ENCODE measurements around the gene IRGQ.

IRGQ gene

GRCh38 chr19:43619262-43620060 is 23.5 kb upstream of the IRGQ start, which contains the start of gene ZNF428:
TSS of gene ZNF428 (minus strand) at chr19:43619629. CDS start at chr19:43614304, 5,325 bp downstream.
- DNase-seq (ENCODE audit: low read depth), result peak; percentile 48
- no peak for TF ChIP-seq CTCF (IDR thresholded peaks at IDR 0.05; ENCODE audit: control insufficient read depth, extremely low read depth, insufficient read depth)
- peak within 1 kb of the TSS; percentile 65 for H3K4me3 ChIP-seq (ENCODE audit: low read depth, low read length)

GRCh38 chr19:43618921-43619261 is 23.0 kb upstream of the IRGQ start:
- no peak for TF ChIP-seq CTCF (IDR thresholded peaks at IDR 0.05; ENCODE audit: control insufficient read depth, extremely low read depth, insufficient read depth)
- H3K4me3 ChIP-seq (ENCODE audit: low read depth, low read length), result peak overlapping the region; percentile 65
- DNase-seq (ENCODE audit: low read depth), result no peak

- DNase-seq (ENCODE audit: low read depth), result no peak
- TF ChIP-seq CTCF (IDR thresholded peaks at IDR 0.05; ENCODE audit: control insufficient read depth, extremely low read depth, insufficient read depth), result no peak
- no peak overlapping the region for H3K4me3 ChIP-seq (ENCODE audit: low read depth, low read length)
These were observed 21.0 kb upstream of the IRGQ start for GRCh38 chr19:43616954-43617353.

- TF ChIP-seq CTCF (IDR thresholded peaks at IDR 0.05; ENCODE audit: control insufficient read depth, extremely low read depth, insufficient read depth), result no peak
- H3K4me3 ChIP-seq (ENCODE audit: low read depth, low read length), result no peak overlapping the region
- no peak for DNase-seq (ENCODE audit: low read depth)
These were observed 20.4 kb upstream of the IRGQ start for GRCh38 chr19:43616306-43616705.

GRCh38 chr19:43612374-43612773 is 16.4 kb upstream of the IRGQ start:
- H3K4me3 ChIP-seq (ENCODE audit: low read depth, low read length), result no peak overlapping the region
- no peak for DNase-seq (ENCODE audit: low read depth)
- TF ChIP-seq CTCF (IDR thresholded peaks at IDR 0.05; ENCODE audit: control insufficient read depth, extremely low read depth, insufficient read depth), result no peak

- no peak for DNase-seq (ENCODE audit: low read depth)
- H3K4me3 ChIP-seq (ENCODE audit: low read depth, low read length), result no peak within 1 kb of the TSS
- TF ChIP-seq CTCF (IDR thresholded peaks at IDR 0.05; ENCODE audit: control insufficient read depth, extremely low read depth, insufficient read depth), result no peak
These were observed 15.9 kb upstream of the IRGQ start, which contains the start of gene SRRM5 for GRCh38 chr19:43611788-43612187. TSS of gene SRRM5 (plus strand) at chr19:43612088. CDS start at chr19:43612122, 34 bp downstream.

GRCh38 chr19:43610493-43610892 is 14.6 kb upstream of the IRGQ start:
- TF ChIP-seq CTCF (IDR thresholded peaks at IDR 0.05; ENCODE audit: control insufficient read depth, extremely low read depth, insufficient read depth), result no peak

More at GRCh38 chr19:43610493-43610892, 14.6 kb upstream of the IRGQ start:
- DNase-seq (ENCODE audit: low read depth), result no peak
- H3K4me3 ChIP-seq (ENCODE audit: low read depth, low read length), result no peak overlapping the region

All from LNCaP clone FGC (cell line).